ENCODE data around the gene TACSTD2. TPM values are rescaled to one million over a fixed set of nuclear protein-coding genes. Genes with fewer than 3 reads are reported as not detected.
A peak's percentile ranks its signal among the peaks of the same experiment; 100 is the strongest.
"Not testable (repeated sequence)": the region's sequence is repeated elsewhere in the genome, so short reads cannot be mapped to it uniquely, and the experiment has no call there.

Gene TACSTD2
- total RNA-seq, 1 experiment from 2014 or later = not detected

DNA sequence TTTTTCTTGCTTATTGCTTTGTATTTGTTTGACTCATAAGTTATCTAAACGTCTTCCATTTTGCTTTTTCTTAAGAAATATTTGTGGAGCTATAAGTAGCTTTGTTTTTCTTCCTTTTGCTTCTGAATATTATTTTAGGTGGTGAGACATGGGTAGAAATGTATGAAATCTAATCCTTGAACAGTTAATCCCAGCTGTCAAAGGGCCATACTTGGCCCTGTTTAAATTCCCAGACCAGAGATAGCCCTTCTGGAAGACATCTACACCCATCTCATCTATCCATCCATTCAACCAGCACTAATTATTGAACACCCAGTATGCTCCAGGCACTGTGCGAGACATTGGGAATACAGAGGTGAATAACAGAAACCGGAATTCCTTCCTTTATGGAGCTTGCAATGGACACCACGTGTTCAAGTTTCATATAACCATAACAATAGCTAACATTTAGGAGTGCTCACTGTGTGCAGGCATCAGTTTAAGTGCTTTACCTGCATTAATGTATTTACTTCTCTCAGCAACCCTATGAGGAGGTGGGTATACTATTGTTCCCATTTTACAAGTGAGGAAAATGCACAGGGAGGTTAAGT lies 8.7 kb downstream of the TACSTD2 start:
- DNase-seq (ENCODE audit: extremely low read depth, low read depth) = no peak

DNA sequence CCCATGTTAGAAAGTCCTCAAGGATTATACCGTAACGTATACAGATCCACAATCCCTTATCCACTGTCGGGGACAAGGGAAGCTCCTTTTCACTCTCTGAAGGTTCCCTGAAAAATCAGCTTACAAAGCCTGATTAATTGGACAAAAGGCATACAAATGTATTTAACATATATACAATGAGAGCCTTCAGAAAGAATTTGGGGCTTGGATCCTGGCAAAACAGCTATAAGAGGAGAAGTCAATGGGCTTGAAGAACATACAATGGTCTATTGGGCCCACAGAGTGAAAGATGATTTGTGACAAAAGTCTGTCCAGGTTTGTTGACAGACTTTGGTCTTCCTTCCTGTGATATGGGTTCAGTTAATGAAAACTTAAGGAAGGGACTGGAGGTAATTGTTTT lies 10.7 kb downstream of the TACSTD2 start:
- DNase-seq (ENCODE audit: extremely low read depth, low read depth) = no peak

DNA sequence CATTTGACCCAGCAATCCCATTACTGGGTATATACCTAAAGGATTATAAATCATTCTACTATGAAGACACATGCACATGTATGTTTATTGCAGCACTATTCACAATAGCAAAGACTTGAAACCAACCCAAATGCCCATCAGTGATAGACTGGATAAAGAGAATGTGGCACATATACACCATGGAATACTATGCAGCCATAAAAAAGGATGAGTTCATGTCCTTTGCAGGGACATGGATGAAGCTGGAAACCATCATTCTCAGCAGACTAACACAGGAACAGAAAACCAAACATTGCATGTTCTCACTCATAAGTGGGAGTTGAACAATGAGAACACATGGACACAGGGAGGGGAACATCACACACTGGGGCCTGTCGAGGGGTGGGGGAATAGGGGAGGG lies 13.3 kb downstream of the TACSTD2 start:
- not testable (repeated sequence) for DNase-seq (ENCODE audit: extremely low read depth, low read depth)

GRCh38 chr1:58561633-58562032 lies 15.4 kb downstream of the TACSTD2 start:
- DNase-seq (ENCODE audit: extremely low read depth, low read depth) = no peak

GRCh38 chr1:58555393-58555792 lies 21.7 kb downstream of the TACSTD2 start:
- no peak for DNase-seq (ENCODE audit: extremely low read depth, low read depth)

- no peak for DNase-seq (ENCODE audit: extremely low read depth, low read depth)
These were observed 25.6 kb downstream of the TACSTD2 start for GRCh38 chr1:58551186-58552140.

DNA sequence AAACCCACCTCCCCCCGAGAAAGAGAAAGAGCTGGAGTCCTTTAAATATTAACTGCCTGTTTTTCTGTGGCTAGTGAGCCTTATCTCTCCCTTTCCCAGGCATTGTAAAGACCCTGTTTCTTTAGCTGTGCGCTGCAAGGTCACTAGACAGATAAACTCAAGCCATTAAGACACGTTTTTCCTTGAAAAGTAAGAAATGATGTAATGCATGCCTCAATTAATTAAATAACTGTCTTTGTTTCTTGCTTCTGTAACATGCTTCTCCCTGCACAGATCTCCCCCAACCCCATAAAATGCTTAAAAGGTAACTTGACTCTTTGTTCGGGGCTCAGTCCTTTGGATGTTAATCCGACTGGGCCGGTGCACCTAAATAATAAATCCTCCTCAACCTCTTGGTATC lies 27.8 kb downstream of the TACSTD2 start:
- DNase-seq (ENCODE audit: extremely low read depth, low read depth) = not testable (repeated sequence)

DNA sequence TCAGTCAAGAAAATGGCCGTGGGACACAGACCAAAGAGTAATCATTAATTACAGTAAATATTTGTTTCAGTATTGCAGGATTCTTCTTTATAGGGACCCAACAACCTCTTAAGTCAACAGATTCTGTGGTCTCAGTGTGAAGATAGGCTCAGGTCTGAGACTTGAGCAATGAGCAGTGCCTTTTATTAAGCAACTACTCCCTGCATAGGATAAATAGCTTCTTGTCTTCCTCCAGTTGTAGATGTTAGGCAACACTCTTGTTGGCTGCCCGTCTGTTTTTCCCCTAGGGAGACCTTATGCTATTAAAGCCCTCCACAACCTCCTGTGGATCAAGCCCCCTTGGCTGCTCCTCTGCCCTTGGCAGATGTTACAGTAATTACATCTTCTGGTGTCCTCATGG lies 28.7 kb downstream of the TACSTD2 start:
- DNase-seq (ENCODE audit: extremely low read depth, low read depth) = no peak

- DNase-seq (ENCODE audit: extremely low read depth, low read depth) = peak; percentile 92
These were observed 30.3 kb downstream of the TACSTD2 start, which contains the start of gene OMA1 for GRCh38 chr1:58546520-58547308. Gene OMA1 (minus strand): TSS chr1:58546726. CDS start chr1:58539294, 7,432 bp downstream.

- peak; percentile 18 for DNase-seq (ENCODE audit: extremely low read depth, low read depth)
These were observed 31.2 kb downstream of the TACSTD2 start for GRCh38 chr1:58545591-58546519.

DNA sequence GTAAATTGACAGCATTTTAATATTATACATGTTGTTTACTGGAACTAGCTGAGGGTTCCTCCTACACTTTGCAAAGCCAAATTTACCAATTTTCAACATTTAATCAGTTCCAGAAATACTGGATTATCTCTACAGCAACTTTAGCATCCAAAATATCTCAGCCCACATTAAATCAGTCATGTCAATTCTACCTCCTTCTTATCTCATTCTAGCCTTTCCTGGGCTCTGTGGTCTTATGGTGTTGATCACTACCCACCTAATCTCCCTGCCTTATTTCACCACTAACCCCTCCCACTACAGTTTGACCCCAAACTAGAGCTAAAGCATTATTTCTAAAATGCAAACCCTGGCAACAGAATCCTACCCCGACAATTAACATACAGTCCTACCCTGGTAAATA lies 33.8 kb downstream of the TACSTD2 start:
- DNase-seq (ENCODE audit: extremely low read depth, low read depth) = no peak

GRCh38 chr1:58539553-58539952 lies 37.5 kb downstream of the TACSTD2 start:
- no peak for DNase-seq (ENCODE audit: extremely low read depth, low read depth)

DNA sequence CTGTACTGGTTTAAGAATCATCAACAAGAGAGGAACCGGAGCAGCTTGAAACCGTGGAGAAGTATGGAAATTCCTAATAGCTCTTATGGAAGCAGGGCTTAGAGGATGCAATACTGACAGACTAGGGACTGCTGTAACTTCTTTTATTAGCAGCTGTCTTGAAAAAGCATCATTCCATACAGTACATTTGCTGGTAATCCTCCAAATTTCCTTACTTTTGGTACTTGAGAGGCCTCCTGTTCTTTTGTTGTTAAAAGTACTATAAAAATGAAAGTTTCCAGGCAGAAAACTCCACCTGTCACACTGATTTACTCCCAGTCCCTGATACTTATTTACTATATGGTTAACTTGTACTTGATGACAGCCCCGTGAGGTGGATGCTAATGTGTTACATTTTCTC lies 38.2 kb downstream of the TACSTD2 start:
- no peak for DNase-seq (ENCODE audit: extremely low read depth, low read depth)

DNA sequence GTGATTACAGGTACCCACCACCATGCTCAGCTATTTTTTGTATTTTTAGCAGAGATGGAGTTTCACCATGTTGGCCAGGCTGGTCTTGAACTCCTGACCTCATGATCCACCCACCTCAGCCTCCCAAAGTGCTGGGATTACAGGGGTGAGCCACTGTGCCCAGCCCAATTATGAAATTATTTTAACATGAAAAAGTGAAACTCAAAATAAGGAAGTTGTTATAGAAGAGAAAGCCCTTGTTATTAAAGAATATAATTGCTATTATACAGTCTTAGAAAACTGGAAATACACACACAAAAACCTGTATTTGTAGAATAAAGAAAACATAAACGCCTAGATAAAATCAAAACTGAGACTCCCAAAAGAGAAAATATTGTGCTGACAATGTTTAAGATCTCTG lies 45.2 kb downstream of the TACSTD2 start:
- not testable (repeated sequence) for DNase-seq (ENCODE audit: extremely low read depth, low read depth)

DNA sequence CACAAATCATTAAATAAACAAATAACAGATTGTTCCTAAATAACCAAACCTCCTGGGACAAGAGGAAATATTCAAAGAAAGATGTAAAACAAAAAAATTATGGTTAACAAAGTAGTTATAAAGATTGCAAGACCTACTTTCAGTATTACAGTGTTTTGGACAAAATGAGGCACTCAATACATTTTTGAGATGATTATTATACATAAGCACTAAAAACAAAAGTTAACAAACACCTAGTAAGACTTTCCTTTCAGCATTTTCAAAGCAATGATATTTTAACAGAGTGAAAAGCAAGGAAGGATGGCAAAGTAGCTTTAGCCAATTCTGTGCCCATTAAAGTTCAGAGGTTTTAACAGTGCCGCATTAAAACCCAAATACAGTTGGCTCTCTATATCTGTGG lies 47.8 kb downstream of the TACSTD2 start:
- no peak for DNase-seq (ENCODE audit: extremely low read depth, low read depth)

- DNase-seq (ENCODE audit: extremely low read depth, low read depth) = peak; percentile 19
These were observed 48.5 kb downstream of the TACSTD2 start for GRCh38 chr1:58528518-58528917.

All from NCI-H460 (cell line).